K562 (cell line): Measurements from ENCODE around the gene SLC29A3. TPM values are rescaled to one million over a fixed set of nuclear protein-coding genes. Genes with fewer than 3 reads are reported as not detected.

ENCODE experiments used
- ATAC-seq: fragments of 200-7000 bp; cut with Tn5 transposase; 3 replicates; pipeline ENCODE4 v1.9.1; 2020; ENCODE audit warnings: moderate library complexity
- BruUV-seq: library from RNA; stranded (reverse); fragments of 400-500 nt; replicated peaks from 2 replicates; lab custom pipeline; 2021; lab: Mats Ljungman, UMichigan
- CTCF ChIA-PET: fragments of 300-600 bp; formaldehyde crosslinking; extraction: SDS; loops from one replicate; lab custom pipeline; 2021; ENCODE audit warnings: low intra/inter-chr PET ratio; lab: Yijun Ruan, JAX
- POLR2A ChIA-PET: fragments of 300-600, 350-650 bp; sonication (Branson Sonifier 250); formaldehyde crosslinking; extraction: SDS; loops from one replicate; lab custom pipeline; 2021; ENCODE audit warnings: antibody characterized with exemption, inconsistent platforms; lab: Yijun Ruan, JAX
- DNase-seq, 4 experiments: peaks; one replicate each; pipeline versions ENCODE4 v3.0.0 to v3.0.0-alpha.2; 2011 to 2018; ENCODE audit warnings: low spot score in 3 of 4, mixed read lengths in 3 of 4; ENCODE audit errors: extremely low read depth in 1 of 4
- FAIRE-seq: peaks from 2 replicates; lab custom pipeline; 2011; peaks lifted over from hg19 to GRCh38; lab: Jason Lieb, UNC
- H2AFZ ChIP-seq: 2 replicates; pipeline ENCODE4 v1.6.0; 2011; ENCODE audit warnings: low read depth, low read length, control low read depth, inconsistent platforms
- H3K27ac ChIP-seq: fragments of 200-600 bp; 3 replicates; pipeline ENCODE4 v1.8.0; 2011; ENCODE audit warnings: low read depth, mild to moderate bottlenecking, control low read depth, inconsistent platforms, low read length, moderate library complexity, mixed read lengths; ENCODE audit errors: extremely low read depth
- H3K27me3 ChIP-seq, 2 experiments: fragments of 300-600 bp in 1 of 2; 2 replicates in 1 of 2; 3 replicates in 1 of 2; pipeline versions ENCODE4 v1.6.0 to v1.8.0; 2011; ENCODE audit warnings: inconsistent platforms in 2 of 2, low read length in 2 of 2, mild to moderate bottlenecking in 1 of 2, mixed read lengths in 1 of 2, moderate library complexity in 1 of 2; ENCODE audit not compliant: control insufficient read depth in 2 of 2, insufficient read depth in 2 of 2
- H3K36me3 ChIP-seq: fragments of 300-600 bp; 3 replicates; pipeline ENCODE4 v1.8.0; 2011; ENCODE audit warnings: mild to moderate bottlenecking, low read length, inconsistent platforms; ENCODE audit not compliant: control insufficient read depth, insufficient read depth
- H3K4me1 ChIP-seq, 2 experiments: fragments of 200-600 bp in 1 of 2; replicated peaks in 1 of 2; 2 replicates in 1 of 2; 3 replicates in 1 of 2; pipeline versions ENCODE4 v1.5.1 to v1.8.0; 2011; ENCODE audit warnings: inconsistent platforms in 2 of 2, low read length in 2 of 2, mild to moderate bottlenecking in 1 of 2, mixed read lengths in 1 of 2, moderate library complexity in 1 of 2; ENCODE audit not compliant: control insufficient read depth in 2 of 2, insufficient read depth in 2 of 2
- H3K4me2 ChIP-seq: 2 replicates; pipeline ENCODE4 v1.6.1; 2011; ENCODE audit warnings: low read length, control low read depth, inconsistent platforms, mixed read lengths; ENCODE audit not compliant: insufficient read depth
- H3K4me3 ChIP-seq: fragments of 200-600 bp; sonication (generic), shearing (Covaris generic); 2 replicates; pipeline ENCODE4 v1.5.1; 2016; ENCODE audit warnings: control low read depth, inconsistent platforms
- H3K79me2 ChIP-seq: fragments of 200-600 bp; 3 replicates; pipeline ENCODE4 v1.8.0; 2011; ENCODE audit warnings: low read length, inconsistent platforms; ENCODE audit not compliant: control insufficient read depth, insufficient read depth
- H3K9ac ChIP-seq, 2 experiments: 2 replicates each; pipeline versions ENCODE4 v1.6.0 to v1.6.1; 2011; ENCODE audit warnings: low read depth in 2 of 2, low read length in 2 of 2, control low read depth in 1 of 2, inconsistent platforms in 1 of 2, mild to moderate bottlenecking in 1 of 2, mixed read lengths in 1 of 2; ENCODE audit not compliant: insufficient read depth in 1 of 2
- H3K9me1 ChIP-seq: one replicate; pipeline ENCODE4 v1.6.0; 2011; ENCODE audit warnings: inconsistent platforms, mild to moderate bottlenecking, low read length, moderate library complexity; ENCODE audit not compliant: control insufficient read depth, insufficient read depth
- H3K9me3 ChIP-seq: replicated peaks from 2 replicates; pipeline ENCODE4 v1.5.1; 2011; ENCODE audit warnings: low read depth, low read length, inconsistent platforms; ENCODE audit not compliant: control insufficient read depth, insufficient read depth
- H4K20me1 ChIP-seq: replicated peaks from 2 replicates; pipeline ENCODE4 v1.6.1; 2011; ENCODE audit warnings: low read length, inconsistent platforms, mixed read lengths; ENCODE audit not compliant: control insufficient read depth, insufficient read depth
- BCOR ChIP-seq: fragments of 450-650 bp; IDR thresholded peaks from 2 replicates; pipeline ENCODE4 v1.6.1; 2016
- HIVEP1 ChIP-seq: fragments of 250-450 bp; sonication (Bioruptor Pico); IDR thresholded peaks from 2 replicates; pipeline ENCODE4 v1.4.0; 2020; ENCODE audit warnings: mild to moderate bottlenecking
- MAFF ChIP-seq: IDR thresholded peaks from 2 replicates; pipeline ENCODE4 v1.6.1; 2012; ENCODE audit warnings: low read length, improper control_type of control experiment
- SMARCA5 ChIP-seq: fragments of 450-650 bp; IDR thresholded peaks from 2 replicates; pipeline ENCODE4 v1.6.1; 2016
- TFAM ChIP-seq: fragments of 250-450 bp; sonication (Bioruptor Pico); conservative IDR thresholded peaks from 2 replicates; pipeline ENCODE4 v1.5.0; 2021; ENCODE audit warnings: mild to moderate bottlenecking, moderate library complexity
- ZNF316 ChIP-seq: fragments of 450-650 bp; IDR thresholded peaks from 2 replicates; pipeline ENCODE4 v1.6.1; 2016
- WGBS: fragments of 100-300 bp; shearing (Covaris generic); methylation state at CpG from one replicate; pipeline ENCODE4 v1.1.6; 2016; ENCODE audit warnings: low coverage, mixed read lengths; ENCODE audit not compliant: insufficient coverage; ENCODE audit errors: missing lambda C conversion rate; 5-methylcytosine and 5-hydroxymethylcytosine counted together
- in situ Hi-C: fragments of 300-500 bp; cut with MboI; formaldehyde crosslinking; loops from 4 replicates; pipeline ENCODE4 v1.15.0; 2018; ENCODE audit warnings: inconsistent platforms, mixed read lengths
- intact Hi-C: fragments of 100-400 bp; cut with micrococcal nuclease; formaldehyde crosslinking; loops from 2 replicates; pipeline ENCODE4 v1.14.2; 2022
- polyA plus RNA-seq, 8 experiments: library from polyadenylated mRNA; depleted of rRNA in 4 of 8; stranded (reverse) in 5 of 8; unstranded in 3 of 8; fragments of >200 nt; fragmentation: Nextera tagmentation in 2 of 8; fragmentation: Illumina TruSeq in 1 of 8; extraction: Ambion mirVana in 2 of 8; extraction: Trizol in 1 of 8; gene quantifications; 2 replicates each; pipeline versions ENCODE4 v1.2.1 to v1.2.3, GENCODE V29; 2011 to 2014; ENCODE audit warnings: inconsistent platforms in 1 of 8, missing spikeins in 1 of 8
- total RNA-seq, 7 experiments: library from RNA; depleted of rRNA in 6 of 7; stranded (reverse); fragments of >200 nt in 6 of 7; fragmentation: Illumina TruSeq in 2 of 7; extraction: Trizol in 2 of 7; gene quantifications; 2 replicates each; pipeline versions ENCODE4 v1.2.1 to v1.2.3, GENCODE V29; 2011 to 2021; ENCODE audit warnings: low replicate concordance in 1 of 7
- TF ChIP-seq, protein P1 (sequence below): fragments of 250-450 bp; sonication (Bioruptor Pico); IDR thresholded peaks from 2 replicates; pipeline ENCODE4 v1.6.1; 2021; ENCODE audit warnings: mild to moderate bottlenecking
- TF ChIP-seq, protein P2 (sequence below): fragments of 450-650 bp; IDR thresholded peaks from one replicate; pipeline ENCODE4 v1.6.1; 2018; ENCODE audit warnings: mild to moderate bottlenecking, moderate library complexity; ENCODE audit not compliant: partially characterized antibody
- TF ChIP-seq, protein P3 (sequence below): fragments of 250-450 bp; sonication (Bioruptor Pico); IDR thresholded peaks from 2 replicates; pipeline ENCODE4 v1.5.0; 2022; ENCODE audit warnings: mild to moderate bottlenecking
- TF ChIP-seq, protein P4 (sequence below): fragments of 250-450 bp; sonication (Bioruptor Pico); IDR thresholded peaks from 2 replicates; pipeline ENCODE4 v1.5.0; 2020; ENCODE audit warnings: mild to moderate bottlenecking, borderline replicate concordance

The SLC29A3 gene
- total and polyA plus RNA-seq, 9 of the 15 experiments (the other 6 are each of a cell fraction or from before 2014, with no cell fraction given), result 2.1 to 10.7 (median 4.6) TPM

DNA sequence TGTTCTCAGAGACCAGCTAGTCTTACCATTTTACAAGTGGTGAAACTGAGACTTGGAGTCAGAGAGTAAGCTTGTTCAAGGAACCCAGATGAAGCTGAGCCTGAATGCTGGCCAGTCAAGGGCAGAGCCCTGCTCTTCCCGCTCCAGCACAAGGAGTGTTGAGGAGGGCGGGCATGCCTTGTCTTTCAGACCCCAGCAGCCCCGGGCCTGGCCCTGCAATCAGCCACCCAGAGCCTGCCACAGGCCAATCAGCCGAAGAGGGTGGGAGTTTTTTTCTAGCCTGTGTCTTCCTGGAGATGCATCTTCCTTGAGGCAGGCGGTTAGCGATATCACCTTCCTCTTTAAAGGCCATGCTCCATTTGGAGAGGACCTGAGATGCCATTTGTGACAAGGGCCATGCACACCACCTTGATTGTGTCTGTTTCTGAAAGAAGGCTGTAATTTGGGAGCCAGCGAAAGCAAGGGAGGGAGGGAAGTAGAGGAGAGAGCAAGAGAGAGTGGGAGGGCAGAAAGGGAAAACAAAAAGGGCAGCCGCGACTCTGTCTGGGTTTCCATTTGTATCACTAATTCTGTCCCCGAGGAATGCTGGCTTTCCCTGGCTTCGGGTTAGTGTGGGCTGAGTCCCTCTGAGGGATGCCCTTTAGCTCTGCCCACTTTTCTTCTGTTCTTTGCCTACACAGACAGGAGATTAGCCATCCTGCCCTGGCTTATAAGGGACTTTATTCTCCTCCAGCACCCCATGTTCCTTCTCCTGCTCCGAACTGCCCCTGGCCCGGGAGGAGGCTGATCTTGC lies 85.6 kb downstream of the SLC29A3 start:
- no TSS peak for BruUV-seq
- no peak overlapping the region for H3K4me3 ChIP-seq
- ATAC-seq (no peak), FAIRE-seq (no peak), DNase-seq (no peak)
- H4K20me1 ChIP-seq, result no peaks in the 10 kb centered on the region
- no peaks in the 10 kb centered on the region for H3K9me1 ChIP-seq
- no peaks in the 10 kb centered on the region for H3K79me2 ChIP-seq
- no peak overlapping the region for H3K4me2 ChIP-seq
- no peak overlapping the region for H3K27ac ChIP-seq
- CTCF ChIA-PET, result interaction anchor here (1.2 kb wide), 1 partner anchor 21 kb away, joined by 3 read pairs; no protein-coding TSS in a partner anchor
- in situ Hi-C loops, result no loop called here
- 3% methylated on average over 13 of the region's 13 CpGs for WGBS
- H3K27me3 ChIP-seq, result peaks cover 38 to 71% of the 10 kb centered on the region in 2 experiments
- H3K4me1 ChIP-seq, result no peaks in the 10 kb centered on the region
- TF ChIP-seq, protein P1, sequence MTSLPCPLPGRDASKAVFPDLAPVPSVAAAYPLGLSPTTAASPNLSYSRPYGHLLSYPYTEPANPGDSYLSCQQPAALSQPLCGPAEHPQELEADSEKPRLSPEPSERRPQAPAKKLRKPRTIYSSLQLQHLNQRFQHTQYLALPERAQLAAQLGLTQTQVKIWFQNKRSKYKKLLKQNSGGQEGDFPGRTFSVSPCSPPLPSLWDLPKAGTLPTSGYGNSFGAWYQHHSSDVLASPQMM (CRISPR knock-in tag), result no peak
- no peak for TF ChIP-seq HIVEP1
- no peak for TF ChIP-seq MAFF
- no peak for TF ChIP-seq TFAM (CRISPR knock-in tag)
- TF ChIP-seq, protein P2, sequence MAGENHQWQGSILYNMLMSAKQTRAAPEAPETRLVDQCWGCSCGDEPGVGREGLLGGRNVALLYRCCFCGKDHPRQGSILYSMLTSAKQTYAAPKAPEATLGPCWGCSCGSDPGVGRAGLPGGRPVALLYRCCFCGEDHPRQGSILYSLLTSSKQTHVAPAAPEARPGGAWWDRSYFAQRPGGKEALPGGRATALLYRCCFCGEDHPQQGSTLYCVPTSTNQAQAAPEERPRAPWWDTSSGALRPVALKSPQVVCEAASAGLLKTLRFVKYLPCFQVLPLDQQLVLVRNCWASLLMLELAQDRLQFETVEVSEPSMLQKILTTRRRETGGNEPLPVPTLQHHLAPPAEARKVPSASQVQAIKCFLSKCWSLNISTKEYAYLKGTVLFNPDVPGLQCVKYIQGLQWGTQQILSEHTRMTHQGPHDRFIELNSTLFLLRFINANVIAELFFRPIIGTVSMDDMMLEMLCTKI, result no peak
- no peak for TF ChIP-seq SMARCA5
- TF ChIP-seq, protein P3, sequence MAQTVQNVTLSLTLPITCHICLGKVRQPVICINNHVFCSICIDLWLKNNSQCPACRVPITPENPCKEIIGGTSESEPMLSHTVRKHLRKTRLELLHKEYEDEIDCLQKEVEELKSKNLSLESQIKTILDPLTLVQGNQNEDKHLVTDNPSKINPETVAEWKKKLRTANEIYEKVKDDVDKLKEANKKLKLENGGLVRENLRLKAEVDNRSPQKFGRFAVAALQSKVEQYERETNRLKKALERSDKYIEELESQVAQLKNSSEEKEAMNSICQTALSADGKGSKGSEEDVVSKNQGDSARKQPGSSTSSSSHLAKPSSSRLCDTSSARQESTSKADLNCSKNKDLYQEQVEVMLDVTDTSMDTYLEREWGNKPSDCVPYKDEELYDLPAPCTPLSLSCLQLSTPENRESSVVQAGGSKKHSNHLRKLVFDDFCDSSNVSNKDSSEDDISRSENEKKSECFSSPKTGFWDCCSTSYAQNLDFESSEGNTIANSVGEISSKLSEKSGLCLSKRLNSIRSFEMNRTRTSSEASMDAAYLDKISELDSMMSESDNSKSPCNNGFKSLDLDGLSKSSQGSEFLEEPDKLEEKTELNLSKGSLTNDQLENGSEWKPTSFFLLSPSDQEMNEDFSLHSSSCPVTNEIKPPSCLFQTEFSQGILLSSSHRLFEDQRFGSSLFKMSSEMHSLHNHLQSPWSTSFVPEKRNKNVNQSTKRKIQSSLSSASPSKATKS (CRISPR knock-in tag), result no peak
- no peak for TF ChIP-seq BCOR
- TF ChIP-seq ZNF316, result no peak
- TF ChIP-seq, protein P4, sequence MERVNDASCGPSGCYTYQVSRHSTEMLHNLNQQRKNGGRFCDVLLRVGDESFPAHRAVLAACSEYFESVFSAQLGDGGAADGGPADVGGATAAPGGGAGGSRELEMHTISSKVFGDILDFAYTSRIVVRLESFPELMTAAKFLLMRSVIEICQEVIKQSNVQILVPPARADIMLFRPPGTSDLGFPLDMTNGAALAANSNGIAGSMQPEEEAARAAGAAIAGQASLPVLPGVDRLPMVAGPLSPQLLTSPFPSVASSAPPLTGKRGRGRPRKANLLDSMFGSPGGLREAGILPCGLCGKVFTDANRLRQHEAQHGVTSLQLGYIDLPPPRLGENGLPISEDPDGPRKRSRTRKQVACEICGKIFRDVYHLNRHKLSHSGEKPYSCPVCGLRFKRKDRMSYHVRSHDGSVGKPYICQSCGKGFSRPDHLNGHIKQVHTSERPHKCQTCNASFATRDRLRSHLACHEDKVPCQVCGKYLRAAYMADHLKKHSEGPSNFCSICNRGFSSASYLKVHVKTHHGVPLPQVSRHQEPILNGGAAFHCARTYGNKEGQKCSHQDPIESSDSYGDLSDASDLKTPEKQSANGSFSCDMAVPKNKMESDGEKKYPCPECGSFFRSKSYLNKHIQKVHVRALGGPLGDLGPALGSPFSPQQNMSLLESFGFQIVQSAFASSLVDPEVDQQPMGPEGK (CRISPR knock-in tag), result no peak
- TF ChIP-seq, all 486 proteins: peak for 0
- Histone ChIP-seq H3K36me3 (no peaks in the 10 kb centered on the region), H3K9me3 (no peaks in the 10 kb centered on the region), H3K9ac (no peak overlapping the region), H2AFZ (no peak overlapping the region)
- POLR2A ChIA-PET, result interaction anchor here (0.6 to 1.2 kb wide), 3 partner anchors 8 to 146 kb away, joined by 3 to 4 read pairs (median 3); no protein-coding TSS in a partner anchor
- intact Hi-C loops, result no loop called here
